Colonic mucosa (tissue), 4 donors: Measurements from ENCODE around the gene ACIN1. TPM values are rescaled to one million over a fixed set of nuclear protein-coding genes. Genes with fewer than 3 reads are reported as not detected.

Source experiments
- DNase-seq: peaks from one replicate; pipeline ENCODE4 v3.0.0-alpha.2; 2020
- H3K27ac ChIP-seq: fragments of 200-600 bp; one replicate; pipeline ENCODE4 v1.8.0; 2021
- H3K27me3 ChIP-seq: fragments of 200-600 bp; one replicate; pipeline ENCODE4 v1.8.0; 2021
- H3K36me3 ChIP-seq: fragments of 200-600 bp; one replicate; pipeline ENCODE4 v1.8.0; 2021
- H3K4me1 ChIP-seq: fragments of 200-600 bp; one replicate; pipeline ENCODE4 v1.8.0; 2021; ENCODE audit warnings: mild to moderate bottlenecking
- H3K4me3 ChIP-seq: fragments of 200-600 bp; one replicate; pipeline ENCODE4 v1.8.0; 2021
- H3K9ac ChIP-seq, 2 donors: one replicate each; pipeline ENCODE4 v1.7.0; 2013; ENCODE audit warnings: control low read depth in 2 of 2, low read depth in 2 of 2, low read length in 2 of 2
- H3K9me3 ChIP-seq: fragments of 200-600 bp; one replicate; pipeline ENCODE4 v1.8.0; 2021
- intact Hi-C: fragments of 100-400 bp; cut with DNase I; formaldehyde crosslinking; loops from one replicate; pipeline ENCODE4 v1.14.1; 2022
- total RNA-seq, 2 donors: library from RNA; stranded (reverse); fragmentation: NEBNext Ultra II Directional in 1 of 2; extraction: Animal tissue kit (Norgen Biotek cat#: 25700) in 1 of 2; gene quantifications; one replicate each; pipeline ENCODE4 v1.2.1, GENCODE V29; 2021
- TF ChIP-seq, protein P1 (sequence below): fragments of 200-600 bp; IDR thresholded peaks from one replicate; pipeline ENCODE4 v1.8.0; 2022; ENCODE audit warnings: antibody characterized with exemption, mild to moderate bottlenecking
- donor health status: healthy.
- donor health status: DM: no; HTN: no; CAD: no.
- donor health status: DM: no; HTN: no; CAD: no.

ACIN1 gene
- total RNA-seq, 2 donors from 2014 or later = 99.4 to 154 TPM

- TF ChIP-seq, protein P1, sequence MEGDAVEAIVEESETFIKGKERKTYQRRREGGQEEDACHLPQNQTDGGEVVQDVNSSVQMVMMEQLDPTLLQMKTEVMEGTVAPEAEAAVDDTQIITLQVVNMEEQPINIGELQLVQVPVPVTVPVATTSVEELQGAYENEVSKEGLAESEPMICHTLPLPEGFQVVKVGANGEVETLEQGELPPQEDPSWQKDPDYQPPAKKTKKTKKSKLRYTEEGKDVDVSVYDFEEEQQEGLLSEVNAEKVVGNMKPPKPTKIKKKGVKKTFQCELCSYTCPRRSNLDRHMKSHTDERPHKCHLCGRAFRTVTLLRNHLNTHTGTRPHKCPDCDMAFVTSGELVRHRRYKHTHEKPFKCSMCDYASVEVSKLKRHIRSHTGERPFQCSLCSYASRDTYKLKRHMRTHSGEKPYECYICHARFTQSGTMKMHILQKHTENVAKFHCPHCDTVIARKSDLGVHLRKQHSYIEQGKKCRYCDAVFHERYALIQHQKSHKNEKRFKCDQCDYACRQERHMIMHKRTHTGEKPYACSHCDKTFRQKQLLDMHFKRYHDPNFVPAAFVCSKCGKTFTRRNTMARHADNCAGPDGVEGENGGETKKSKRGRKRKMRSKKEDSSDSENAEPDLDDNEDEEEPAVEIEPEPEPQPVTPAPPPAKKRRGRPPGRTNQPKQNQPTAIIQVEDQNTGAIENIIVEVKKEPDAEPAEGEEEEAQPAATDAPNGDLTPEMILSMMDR = no peak
- no peak overlapping the region for H3K27ac ChIP-seq
- no peaks in the 10 kb centered on the region for H3K9me3 ChIP-seq
- intact Hi-C loops = no loop called here
- H3K4me1 ChIP-seq = no peaks in the 10 kb centered on the region
- no peaks in the 10 kb centered on the region for H3K36me3 ChIP-seq
- H3K9ac ChIP-seq = no peak overlapping the region
- no peak for DNase-seq
- H3K4me3 ChIP-seq = no peak overlapping the region
- H3K27me3 ChIP-seq = no peaks in the 10 kb centered on the region
These were observed 22.6 kb upstream of the ACIN1 start for GRCh38 chr14:23117371-23118020.

DNA sequence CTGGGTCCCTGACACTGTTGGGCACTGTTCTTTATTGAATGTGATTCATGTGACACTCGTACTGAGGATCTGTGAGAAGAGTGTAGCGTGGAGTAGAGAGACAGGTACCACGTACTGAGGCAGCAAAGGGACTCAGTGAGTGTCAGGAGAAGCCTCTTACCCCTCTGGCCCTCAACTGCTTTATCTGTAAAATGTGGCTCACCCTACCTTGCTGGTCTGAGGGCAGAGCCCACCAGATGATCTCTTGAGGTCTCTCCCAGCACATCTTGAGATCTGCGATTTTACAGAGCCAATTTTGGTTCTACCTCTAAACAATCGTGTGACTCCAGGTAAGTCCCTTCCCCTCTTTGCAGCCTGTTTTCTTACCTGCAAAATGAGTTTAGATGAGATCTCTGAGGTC lies 21.0 kb upstream of the ACIN1 start:
- no peak for DNase-seq
- Histone ChIP-seq H3K4me1 (no peaks in the 10 kb centered on the region), H3K27me3 (no peaks in the 10 kb centered on the region), H3K36me3 (no peaks in the 10 kb centered on the region), H3K9me3 (no peaks in the 10 kb centered on the region), H3K9ac (no peak overlapping the region), H3K27ac (no peak overlapping the region), H3K4me3 (no peak overlapping the region)
- intact Hi-C loops = no loop called here
- TF ChIP-seq, protein P1 = no peak

- Histone ChIP-seq H3K27me3 (no peaks in the 10 kb centered on the region), H3K9ac (no peak overlapping the region)
These were observed 20.2 kb upstream of the ACIN1 start for GRCh38 chr14:23115039-23115731.

GRCh38 chr14:23114669-23115038 lies 19.7 kb upstream of the ACIN1 start:
- intact Hi-C loops = no loop called here
- H3K9me3 ChIP-seq = no peaks in the 10 kb centered on the region
- H3K4me3 ChIP-seq = no peak overlapping the region
- H3K27me3 ChIP-seq = no peaks in the 10 kb centered on the region
- no peaks in the 10 kb centered on the region for H3K36me3 ChIP-seq
- no peaks in the 10 kb centered on the region for H3K4me1 ChIP-seq
- H3K9ac ChIP-seq = no peak overlapping the region
- TF ChIP-seq, protein P1 = no peak
- no peak overlapping the region for H3K27ac ChIP-seq
- no peak for DNase-seq

More at GRCh38 chr14:23115039-23115731, 20.2 kb upstream of the ACIN1 start:
- Histone ChIP-seq H3K4me1 (no peaks in the 10 kb centered on the region), H3K27ac (no peak overlapping the region), H3K36me3 (no peaks in the 10 kb centered on the region), H3K9me3 (no peaks in the 10 kb centered on the region), H3K4me3 (no peak overlapping the region)
- TF ChIP-seq, protein P1 = no peak
- intact Hi-C loops = no loop called here
- DNase-seq = no peak

GRCh38 chr14:23114120-23114458 lies 19.2 kb upstream of the ACIN1 start:
- no peak overlapping the region for H3K4me3 ChIP-seq
- no peak for DNase-seq
- no peaks in the 10 kb centered on the region for H3K36me3 ChIP-seq
- no peaks in the 10 kb centered on the region for H3K4me1 ChIP-seq
- no peaks in the 10 kb centered on the region for H3K27me3 ChIP-seq
- no peak overlapping the region for H3K9ac ChIP-seq
- no peak overlapping the region for H3K27ac ChIP-seq
- TF ChIP-seq, protein P1 = no peak
- H3K9me3 ChIP-seq = no peaks in the 10 kb centered on the region
- intact Hi-C loops = no loop called here
